K562 (cell line): ENCODE results near the gene PYROXD2. TPM values are rescaled to one million over a fixed set of nuclear protein-coding genes. Genes with fewer than 3 reads are reported as not detected.

Experiments
- ATAC-seq: fragments of 200-7000 bp; cut with Tn5 transposase; 3 replicates; pipeline ENCODE4 v1.9.1; 2020; ENCODE audit warnings: moderate library complexity
- BruUV-seq: library from RNA; stranded (reverse); fragments of 400-500 nt; replicated peaks from 2 replicates; lab custom pipeline; 2021; lab: Mats Ljungman, UMichigan
- CTCF ChIA-PET: fragments of 300-600 bp; formaldehyde crosslinking; extraction: SDS; loops from one replicate; lab custom pipeline; 2021; ENCODE audit warnings: low intra/inter-chr PET ratio; lab: Yijun Ruan, JAX
- POLR2A ChIA-PET: fragments of 300-600, 350-650 bp; sonication (Branson Sonifier 250); formaldehyde crosslinking; extraction: SDS; loops from one replicate; lab custom pipeline; 2021; ENCODE audit warnings: antibody characterized with exemption, inconsistent platforms; lab: Yijun Ruan, JAX
- DNase-seq, 4 experiments: peaks; one replicate each; pipeline versions ENCODE4 v3.0.0 to v3.0.0-alpha.2; 2011 to 2018; ENCODE audit warnings: low spot score in 3 of 4, mixed read lengths in 3 of 4; ENCODE audit errors: extremely low read depth in 1 of 4
- FAIRE-seq: peaks from 2 replicates; lab custom pipeline; 2011; peaks lifted over from hg19 to GRCh38; lab: Jason Lieb, UNC
- H2AFZ ChIP-seq: 2 replicates; pipeline ENCODE4 v1.6.0; 2011; ENCODE audit warnings: low read depth, low read length, control low read depth, inconsistent platforms
- H3K27ac ChIP-seq: fragments of 200-600 bp; 3 replicates; pipeline ENCODE4 v1.8.0; 2011; ENCODE audit warnings: low read depth, mild to moderate bottlenecking, control low read depth, inconsistent platforms, low read length, moderate library complexity, mixed read lengths; ENCODE audit errors: extremely low read depth
- H3K27me3 ChIP-seq, 2 experiments: fragments of 300-600 bp in 1 of 2; 2 replicates in 1 of 2; 3 replicates in 1 of 2; pipeline versions ENCODE4 v1.6.0 to v1.8.0; 2011; ENCODE audit warnings: inconsistent platforms in 2 of 2, low read length in 2 of 2, mild to moderate bottlenecking in 1 of 2, mixed read lengths in 1 of 2, moderate library complexity in 1 of 2; ENCODE audit not compliant: control insufficient read depth in 2 of 2, insufficient read depth in 2 of 2
- H3K36me3 ChIP-seq: fragments of 300-600 bp; 3 replicates; pipeline ENCODE4 v1.8.0; 2011; ENCODE audit warnings: mild to moderate bottlenecking, low read length, inconsistent platforms; ENCODE audit not compliant: control insufficient read depth, insufficient read depth
- H3K4me1 ChIP-seq, 2 experiments: fragments of 200-600 bp in 1 of 2; replicated peaks in 1 of 2; 2 replicates in 1 of 2; 3 replicates in 1 of 2; pipeline versions ENCODE4 v1.5.1 to v1.8.0; 2011; ENCODE audit warnings: inconsistent platforms in 2 of 2, low read length in 2 of 2, mild to moderate bottlenecking in 1 of 2, mixed read lengths in 1 of 2, moderate library complexity in 1 of 2; ENCODE audit not compliant: control insufficient read depth in 2 of 2, insufficient read depth in 2 of 2
- H3K4me2 ChIP-seq: 2 replicates; pipeline ENCODE4 v1.6.1; 2011; ENCODE audit warnings: low read length, control low read depth, inconsistent platforms, mixed read lengths; ENCODE audit not compliant: insufficient read depth
- H3K4me3 ChIP-seq: fragments of 200-600 bp; sonication (generic), shearing (Covaris generic); 2 replicates; pipeline ENCODE4 v1.5.1; 2016; ENCODE audit warnings: control low read depth, inconsistent platforms
- H3K79me2 ChIP-seq: fragments of 200-600 bp; 3 replicates; pipeline ENCODE4 v1.8.0; 2011; ENCODE audit warnings: low read length, inconsistent platforms; ENCODE audit not compliant: control insufficient read depth, insufficient read depth
- H3K9ac ChIP-seq, 2 experiments: 2 replicates each; pipeline versions ENCODE4 v1.6.0 to v1.6.1; 2011; ENCODE audit warnings: low read depth in 2 of 2, low read length in 2 of 2, control low read depth in 1 of 2, inconsistent platforms in 1 of 2, mild to moderate bottlenecking in 1 of 2, mixed read lengths in 1 of 2; ENCODE audit not compliant: insufficient read depth in 1 of 2
- H3K9me1 ChIP-seq: one replicate; pipeline ENCODE4 v1.6.0; 2011; ENCODE audit warnings: inconsistent platforms, mild to moderate bottlenecking, low read length, moderate library complexity; ENCODE audit not compliant: control insufficient read depth, insufficient read depth
- H3K9me3 ChIP-seq: replicated peaks from 2 replicates; pipeline ENCODE4 v1.5.1; 2011; ENCODE audit warnings: low read depth, low read length, inconsistent platforms; ENCODE audit not compliant: control insufficient read depth, insufficient read depth
- H4K20me1 ChIP-seq: replicated peaks from 2 replicates; pipeline ENCODE4 v1.6.1; 2011; ENCODE audit warnings: low read length, inconsistent platforms, mixed read lengths; ENCODE audit not compliant: control insufficient read depth, insufficient read depth
- C11orf30 ChIP-seq: fragments of 450-650 bp; IDR thresholded peaks from 2 replicates; pipeline ENCODE4 v1.6.1; 2016; ENCODE audit warnings: low read depth, mild to moderate bottlenecking
- EWSR1 ChIP-seq: fragments of 450-650 bp; IDR thresholded peaks from 2 replicates; pipeline ENCODE4 v1.6.1; 2018; ENCODE audit warnings: borderline replicate concordance, mild to moderate bottlenecking, low read depth, moderate library complexity; ENCODE audit not compliant: partially characterized antibody
- MAFG ChIP-seq: fragments of 450-650 bp; conservative IDR thresholded peaks from 2 replicates; pipeline ENCODE4 v1.6.1; 2016; ENCODE audit warnings: missing genetic modification characterization, missing compliant biosample characterization
- MEIS2 ChIP-seq: fragments of 450-650 bp; IDR thresholded peaks from 2 replicates; pipeline ENCODE4 v1.6.1; 2014; ENCODE audit warnings: mild to moderate bottlenecking; ENCODE audit not compliant: partially characterized antibody
- NR2C2 ChIP-seq, 2 experiments: fragments of 200-800 bp in 1 of 2; sonication (Bioruptor generic) in 1 of 2; sonication (generic) in 1 of 2; formaldehyde crosslinking in 1 of 2; IDR thresholded peaks; 2 replicates each; pipeline versions ENCODE4 v1.6.1 to v1.8.0; 2016 to 2022; ENCODE audit warnings: mild to moderate bottlenecking in 1 of 2, missing compliant biosample characterization in 1 of 2, missing genetic modification characterization in 1 of 2, missing genetic modification reagents in 1 of 2
- PBX2 ChIP-seq, 2 experiments: IDR thresholded peaks in 1 of 2; conservative IDR thresholded peaks in 1 of 2; 2 replicates each; pipeline ENCODE4 v1.6.1; 2016; ENCODE audit warnings: low read depth in 2 of 2, mild to moderate bottlenecking in 1 of 2, missing compliant biosample characterization in 1 of 2, missing genetic modification characterization in 1 of 2, moderate library complexity in 1 of 2
- ZNF280A ChIP-seq: fragments of 450-650 bp; IDR thresholded peaks from 2 replicates; pipeline ENCODE4 v1.6.1; 2018; ENCODE audit warnings: mild to moderate bottlenecking, low read depth; ENCODE audit not compliant: partially characterized antibody
- ZNF384 ChIP-seq: IDR thresholded peaks from 2 replicates; pipeline ENCODE4 v1.6.1; 2012; ENCODE audit warnings: low read depth, low read length, improper control_type of control experiment
- ZNF696 ChIP-seq: fragments of 250-450 bp; sonication (Bioruptor Pico); conservative IDR thresholded peaks from 2 replicates; pipeline ENCODE4 v1.4.0; 2020; ENCODE audit warnings: mild to moderate bottlenecking, moderate library complexity
- WGBS: fragments of 100-300 bp; shearing (Covaris generic); methylation state at CpG from one replicate; pipeline ENCODE4 v1.1.6; 2016; ENCODE audit warnings: low coverage, mixed read lengths; ENCODE audit not compliant: insufficient coverage; ENCODE audit errors: missing lambda C conversion rate; 5-methylcytosine and 5-hydroxymethylcytosine counted together
- in situ Hi-C: fragments of 300-500 bp; cut with MboI; formaldehyde crosslinking; loops from 4 replicates; pipeline ENCODE4 v1.15.0; 2018; ENCODE audit warnings: inconsistent platforms, mixed read lengths
- intact Hi-C: fragments of 100-400 bp; cut with micrococcal nuclease; formaldehyde crosslinking; loops from 2 replicates; pipeline ENCODE4 v1.14.2; 2022
- polyA plus RNA-seq, 8 experiments: library from polyadenylated mRNA; depleted of rRNA in 4 of 8; stranded (reverse) in 5 of 8; unstranded in 3 of 8; fragments of >200 nt; fragmentation: Nextera tagmentation in 2 of 8; fragmentation: Illumina TruSeq in 1 of 8; extraction: Ambion mirVana in 2 of 8; extraction: Trizol in 1 of 8; gene quantifications; 2 replicates each; pipeline versions ENCODE4 v1.2.1 to v1.2.3, GENCODE V29; 2011 to 2014; ENCODE audit warnings: inconsistent platforms in 1 of 8, missing spikeins in 1 of 8
- total RNA-seq, 7 experiments: library from RNA; depleted of rRNA in 6 of 7; stranded (reverse); fragments of >200 nt in 6 of 7; fragmentation: Illumina TruSeq in 2 of 7; extraction: Trizol in 2 of 7; gene quantifications; 2 replicates each; pipeline versions ENCODE4 v1.2.1 to v1.2.3, GENCODE V29; 2011 to 2021; ENCODE audit warnings: low replicate concordance in 1 of 7

Gene PYROXD2
- total and polyA plus RNA-seq, 9 of the 15 experiments (the other 6 are each of a cell fraction or from before 2014, with no cell fraction given): 0.14 to 1.4 (median 0.58) TPM

GRCh38 chr10:98376485-98376884, 38.5 kb downstream of the PYROXD2 start:
- intact Hi-C loops: no loop called here
- no peaks in the 10 kb centered on the region for H3K36me3 ChIP-seq
- POLR2A ChIA-PET: interaction anchor here (0.7 to 1.0 kb wide), 2 partner anchors 15 to 16 kb away, joined by 3 read pairs; no protein-coding TSS in a partner anchor
- no peak overlapping the region for H2AFZ ChIP-seq
- H3K9me1 ChIP-seq: no peaks in the 10 kb centered on the region
- H3K27ac ChIP-seq: no peak overlapping the region
- in situ Hi-C loops: no loop called here
- ATAC-seq: no peak
- peaks cover 15 to 28% of the 10 kb centered on the region in 2 experiments; a peak in 4 of 5 replicates for H3K27me3 ChIP-seq
- FAIRE-seq: no peak
- 0% methylated on average over 1 of the region's 1 CpG for WGBS
- H3K4me2 ChIP-seq: no peak overlapping the region
- no peaks in the 10 kb centered on the region for H4K20me1 ChIP-seq
- BruUV-seq: no TSS peak
- H3K79me2 ChIP-seq: no peaks in the 10 kb centered on the region
- CTCF ChIA-PET: no interaction called here
- no peak overlapping the region for H3K4me3 ChIP-seq
- no peak for TF ChIP-seq PBX2 (CRISPR knock-in tag; IDR thresholded peaks at IDR 0.05; ENCODE audit: low read depth)
- TF ChIP-seq PBX2 (tag; conservative IDR thresholded peaks at IDR 0.05; ENCODE audit: low read depth): peak; percentile 78
- TF ChIP-seq ZNF384: no peak
- peak; percentile 57 for TF ChIP-seq MEIS2
- no peak for TF ChIP-seq C11orf30
- TF ChIP-seq ZNF280A: no peak
- no peak for TF ChIP-seq NR2C2 (CRISPR knock-in tag; IDR thresholded peaks at IDR 0.05)
- no peak for TF ChIP-seq NR2C2 (tag; IDR thresholded peaks at IDR 0.05)
- TF ChIP-seq ZNF696 (CRISPR knock-in tag): no peak
- TF ChIP-seq MAFG (tag): peak; percentile 19; the same call in 1 of the 2 replicates
- TF ChIP-seq EWSR1: no peak
- no peak for DNase-seq
- H3K4me1 ChIP-seq: peaks cover 0 to 6% of the 10 kb centered on the region in 2 experiments; a peak in 2 of 5 replicates
- H3K9ac ChIP-seq: no peak overlapping the region
- H3K9me3 ChIP-seq: no peaks in the 10 kb centered on the region
